Measurements from ENCODE around the gene MTIF2.
"Not testable (repeated sequence)": the region's sequence is repeated elsewhere in the genome, so short reads cannot be mapped to it uniquely, and the experiment has no call there.

- TF ChIP-seq CEBPB (IDR thresholded peaks at IDR 0.05); CTCF (IDR thresholded peaks at IDR 0.05); MYC (IDR thresholded peaks at IDR 0.05; ENCODE audit: borderline replicate concordance, low read length); RAD21 (conservative IDR thresholded peaks at IDR 0.05 in 1 of 2, IDR thresholded peaks at IDR 0.05 in 1 of 2); POLR2A (IDR thresholded peaks at IDR 0.05; ENCODE audit: low read length); PBX3 (IDR thresholded peaks at IDR 0.05); HDAC2 (IDR thresholded peaks at IDR 0.05): not testable (repeated sequence)
Measured at GRCh38 chr2:55280851-55281546, 12.0 kb upstream of the MTIF2 start.
